CD4-positive, alpha-beta T cell (primary cell): ENCODE measurements around the gene MSMO1. TPM values are rescaled to one million over a fixed set of nuclear protein-coding genes. Genes with fewer than 3 reads are reported as not detected.

Experiments
- ATAC-seq: fragments of 200-7000 bp; cut with Tn5 transposase; one replicate; pipeline ENCODE4 v1.10.0; 2022; ENCODE audit warnings: mild to moderate bottlenecking; ENCODE audit not compliant: poor library complexity
- CTCF ChIA-PET: fragments of 350-600 bp; sonication (Branson Sonifier 250); formaldehyde crosslinking; loops from one replicate; lab custom pipeline; 2021; ENCODE audit warnings: antibody characterized with exemption, inconsistent platforms; lab: Charles Lee
- POLR2A ChIA-PET: fragments of 350-600 bp; sonication (Branson Sonifier 250); formaldehyde crosslinking; loops from one replicate; lab custom pipeline; 2021; ENCODE audit warnings: antibody characterized with exemption, inconsistent platforms; lab: Charles Lee
- DNase-seq, 14 experiments: peaks; one replicate each; pipeline ENCODE4 v3.0.0-alpha.2; 2013 to 2020; ENCODE audit warnings: mixed read lengths in 2 of 14
- H3K27ac ChIP-seq, 2 donors: one replicate each; pipeline versions ENCODE4 v1.5.1 to v1.7.0; 2013; ENCODE audit warnings: low read length in 2 of 2, low read depth in 1 of 2, mild to moderate bottlenecking in 1 of 2
- H3K27me3 ChIP-seq, 2 experiments: 1 replicate in 1 of 2; 2 replicates in 1 of 2; pipeline versions ENCODE4 v1.6.1 to v1.7.0; 2013; ENCODE audit warnings: low read length in 2 of 2, control low read depth in 1 of 2, mild to moderate bottlenecking in 1 of 2, moderate library complexity in 1 of 2; ENCODE audit not compliant: insufficient read depth in 2 of 2, control insufficient read depth in 1 of 2
- H3K36me3 ChIP-seq: one replicate; pipeline ENCODE4 v1.6.1; 2013; ENCODE audit warnings: low read length, control low read depth; ENCODE audit not compliant: insufficient read depth
- H3K4me1 ChIP-seq: one replicate; pipeline ENCODE4 v1.6.1; 2013; ENCODE audit warnings: low read length, control low read depth; ENCODE audit not compliant: insufficient read depth
- H3K4me3 ChIP-seq: one replicate; pipeline ENCODE4 v1.5.1; 2013; ENCODE audit warnings: mild to moderate bottlenecking, low read length, moderate library complexity
- H3K9me3 ChIP-seq, 2 experiments: 1 replicate in 1 of 2; 2 replicates in 1 of 2; pipeline versions ENCODE4 v1.6.1 to v1.7.0; 2013; ENCODE audit warnings: low read length in 2 of 2, mild to moderate bottlenecking in 2 of 2, control low read depth in 1 of 2, moderate library complexity in 1 of 2; ENCODE audit not compliant: control insufficient read depth in 1 of 2, insufficient read depth in 1 of 2
- H3K27ac Mint-ChIP-seq: one replicate; pipeline ENCODE4 v1.8.0; 2020; ENCODE audit warnings: mixed read lengths
- H3K27me3 Mint-ChIP-seq: one replicate; pipeline ENCODE4 v1.8.0; 2021; ENCODE audit warnings: mixed read lengths
- H3K36me3 Mint-ChIP-seq: one replicate; pipeline ENCODE4 v1.8.0; 2021; ENCODE audit warnings: low read depth, mixed read lengths
- H3K4me1 Mint-ChIP-seq: one replicate; pipeline ENCODE4 v1.8.0; 2021; ENCODE audit warnings: low read depth, mixed read lengths
- H3K4me3 Mint-ChIP-seq: one replicate; pipeline ENCODE4 v1.8.0; 2020; ENCODE audit warnings: mild to moderate bottlenecking, mixed read lengths
- H3K9me3 Mint-ChIP-seq: one replicate; pipeline ENCODE4 v1.8.0; 2020; ENCODE audit warnings: mixed read lengths
- CTCF ChIP-seq: fragments of 200-600 bp; IDR thresholded peaks from one replicate; pipeline ENCODE4 v1.8.0; 2022; ENCODE audit warnings: antibody characterized with exemption, mild to moderate bottlenecking
- intact Hi-C, 2 experiments: fragments of 100-400 bp; cut with DNase I in 1 of 2; cut with micrococcal nuclease in 1 of 2; formaldehyde crosslinking; loops; one replicate each; pipeline versions ENCODE4 v1.15.1 to v1.9.0; 2023 to 2025; cut with DNase I, micrococcal nuclease
- total RNA-seq, 174 experiments: library from RNA in 2 of 174; stranded (reverse) in 2 of 174; gene quantifications; one replicate each; pipeline ENCODE4 v1.2.3 and lab custom pipeline; 2021 to 2026

MSMO1 gene
- total RNA-seq, 2 experiments from 2014 or later: 13.3 to 15.1 TPM

GRCh38 chr4:165325732-165326512 is 1.5 kb upstream of the MSMO1 start:
- peaks cover 8% of the 10 kb centered on the region for H3K4me1 Mint-ChIP-seq
- no peak for TF ChIP-seq CTCF
- Histone ChIP-seq H3K36me3 (no peaks in the 10 kb centered on the region), H3K9me3 (no peaks in the 10 kb centered on the region), H3K4me3 (peak overlapping the region; percentile 95), H3K27ac (no peak overlapping the region), H3K27me3 (no peaks in the 10 kb centered on the region), H3K4me1 (peaks cover 31% of the 10 kb centered on the region)
- no peak overlapping the region for H3K27ac Mint-ChIP-seq
- POLR2A ChIA-PET: interaction anchor here (0.8 to 2.3 kb wide), 2 partner anchors 8 to 213 kb away, joined by 3 to 25 read pairs; partner anchors contain the start of gene TMEM192
- no peak for ATAC-seq
- no peaks in the 10 kb centered on the region for H3K9me3 Mint-ChIP-seq
- intact Hi-C loops: loop anchor here (2.0 to 10.0 kb wide), 6 partner anchors 69 to 1831 kb away; partner anchors contain the start of genes TMA16 (in 1 of the 2) and TMEM192 (in 1 of the 2)
- CTCF ChIA-PET: interaction anchor here (1.1 kb wide), 1 partner anchor 213 kb away, joined by 5 read pairs; the partner anchor contains the start of gene TMEM192
- peak overlapping the region; percentile 54 for H3K4me3 Mint-ChIP-seq
- no peaks in the 10 kb centered on the region for H3K27me3 Mint-ChIP-seq
- peak in 2 of 14 experiments; percentile 24 to 35 for DNase-seq
- H3K36me3 Mint-ChIP-seq: peaks cover 12% of the 10 kb centered on the region

GRCh38 chr4:165326831-165327210 is 648 bp upstream of the MSMO1 start:
- Mint-ChIP-seq H3K27ac (no peak overlapping the region), H3K4me1 (peaks cover 17% of the 10 kb centered on the region), H3K27me3 (no peaks in the 10 kb centered on the region), H3K36me3 (peaks cover 16% of the 10 kb centered on the region), H3K9me3 (no peaks in the 10 kb centered on the region), H3K4me3 (no peak overlapping the region)
- intact Hi-C loops: loop anchor here (2.0 to 10.0 kb wide), 5 partner anchors 70 to 1832 kb away; partner anchors contain the start of genes TMA16 (in 1 of the 2) and TMEM192 (in 1 of the 2)
- DNase-seq: peak in 2 of 14 experiments; percentile 38 to 46
- Histone ChIP-seq H3K27ac (peak overlapping the region; percentile 70 to 79), H3K36me3 (no peaks in the 10 kb centered on the region), H3K4me1 (peaks cover 33% of the 10 kb centered on the region), H3K9me3 (no peaks in the 10 kb centered on the region), H3K27me3 (no peaks in the 10 kb centered on the region), H3K4me3 (peak overlapping the region; percentile 95)
- ChIA-PET CTCF (no interaction called here), POLR2A (interaction anchor here (0.7 to 2.3 kb wide), 10 partner anchors 10 to 214 kb away, joined by 3 to 25 read pairs (median 6); partner anchors contain the start of genes KLHL2 and TMEM192)
- ATAC-seq: no peak
- no peak for TF ChIP-seq CTCF

- CTCF ChIA-PET: no interaction called here
- Histone ChIP-seq H3K9me3 (no peaks in the 10 kb centered on the region), H3K4me1 (peaks cover 33% of the 10 kb centered on the region), H3K27me3 (no peaks in the 10 kb centered on the region), H3K36me3 (no peaks in the 10 kb centered on the region), H3K4me3 (peak overlapping the region; percentile 95), H3K27ac (peak overlapping the region; percentile 68 to 70)
- H3K27me3 Mint-ChIP-seq: no peaks in the 10 kb centered on the region
- H3K4me3 Mint-ChIP-seq: no peak overlapping the region
- no peak overlapping the region for H3K27ac Mint-ChIP-seq
- DNase-seq: no peak
- peaks cover 26% of the 10 kb centered on the region for H3K36me3 Mint-ChIP-seq
- POLR2A ChIA-PET: interaction anchor here (0.7 to 2.3 kb wide), 8 partner anchors 16 to 215 kb away, joined by 3 to 25 read pairs (median 6); partner anchors contain the start of genes KLHL2 and TMEM192
- no peak for TF ChIP-seq CTCF
- no peaks in the 10 kb centered on the region for H3K9me3 Mint-ChIP-seq
- intact Hi-C loops: loop anchor here (5.0 to 10.0 kb wide), 3 partner anchors 71 to 1833 kb away; partner anchors contain the start of gene TMA16 (in 1 of the 2)
- H3K4me1 Mint-ChIP-seq: peaks cover 27% of the 10 kb centered on the region
- ATAC-seq: no peak
Observed at GRCh38 chr4:165328101-165328425, 594 bp downstream of the MSMO1 start.
